Right lung (tissue), 5 donors: ENCODE data around the gene CNKSR1. TPM values are rescaled to one million over a fixed set of nuclear protein-coding genes. Genes with fewer than 3 reads are reported as not detected.
"Not testable (repeated sequence)": the region's sequence is repeated elsewhere in the genome, so short reads cannot be mapped to it uniquely, and the experiment has no call there.

Source experiments
- DNase-seq, 2 donors: peaks; one replicate each; pipeline ENCODE4 v3.0.0-alpha.2; 2013
- polyA plus RNA-seq, 5 donors: library from polyadenylated mRNA; unstranded; fragments of 120-200 nt; gene quantifications; one replicate each; pipeline versions ENCODE4 v1.2.1 to v1.2.3, GENCODE V29; 2013; ENCODE audit warnings: inconsistent platforms in 1 of 5, low replicate concordance in 1 of 5; ENCODE audit not compliant: insufficient read length in 5 of 5, insufficient read depth in 1 of 5

Gene CNKSR1
- polyA plus RNA-seq, 5 donors = 15.2 to 25.9 (median 24.0) TPM

DNA sequence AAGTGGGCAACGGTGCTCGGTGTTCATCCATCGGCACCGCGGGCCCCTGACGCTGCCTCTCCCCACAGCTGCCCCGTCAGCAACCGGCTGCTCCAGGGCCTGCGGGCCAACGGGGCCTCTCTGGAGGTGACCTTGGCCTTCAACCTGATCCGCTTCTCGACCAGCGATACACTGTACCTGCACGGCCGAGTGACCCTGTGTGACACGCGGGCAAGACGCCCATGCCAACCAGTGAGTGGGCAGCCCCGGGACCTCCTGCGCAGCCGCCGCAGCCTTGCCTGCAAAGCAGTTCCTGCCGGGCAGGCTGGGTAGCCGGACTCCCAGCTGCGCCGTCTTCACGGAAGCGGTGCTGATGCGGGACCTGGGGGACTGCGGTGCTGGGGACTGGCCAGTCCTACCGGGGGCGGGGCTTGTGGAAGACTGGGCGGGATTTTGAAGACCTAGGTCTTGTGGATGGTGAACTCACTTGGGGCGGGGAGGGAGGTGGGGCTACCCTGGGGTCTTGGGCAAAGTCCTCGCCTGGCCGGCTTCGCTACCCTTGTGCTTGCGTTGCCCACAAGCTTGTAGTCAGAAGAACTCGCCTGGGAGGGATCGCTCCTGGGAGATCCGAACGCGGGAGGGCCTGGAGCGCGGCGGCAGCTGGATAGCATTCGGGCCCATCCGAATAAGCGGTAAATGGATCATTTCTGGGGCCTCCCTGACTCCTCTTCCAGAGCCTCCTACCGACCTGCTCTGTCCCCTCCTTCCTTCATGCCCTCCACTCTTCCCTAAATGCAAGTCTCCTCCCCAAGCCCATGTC, 47.9 kb downstream of the CNKSR1 start:
- peak; percentile 16 to 20 for DNase-seq

DNA sequence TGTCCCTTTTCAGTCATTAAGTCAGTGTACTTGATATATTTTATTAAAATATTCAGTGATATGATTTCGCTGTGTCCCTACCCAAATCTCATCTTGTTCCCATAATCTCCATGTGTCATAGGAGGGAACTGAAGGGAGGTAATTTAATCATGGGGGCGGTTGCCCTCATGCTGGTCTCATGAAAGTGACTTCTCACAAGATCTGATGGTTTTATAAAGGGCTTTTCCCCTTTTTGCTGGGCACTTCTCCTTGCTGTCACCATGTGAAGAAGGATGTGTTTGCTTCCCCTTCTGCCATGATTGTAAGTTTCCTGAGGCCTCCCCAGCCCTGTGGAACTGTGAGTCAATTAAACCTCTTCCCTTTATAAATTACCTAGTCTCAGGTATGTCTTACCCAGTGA, 53.4 kb downstream of the CNKSR1 start:
- DNase-seq = not testable (repeated sequence)

DNA sequence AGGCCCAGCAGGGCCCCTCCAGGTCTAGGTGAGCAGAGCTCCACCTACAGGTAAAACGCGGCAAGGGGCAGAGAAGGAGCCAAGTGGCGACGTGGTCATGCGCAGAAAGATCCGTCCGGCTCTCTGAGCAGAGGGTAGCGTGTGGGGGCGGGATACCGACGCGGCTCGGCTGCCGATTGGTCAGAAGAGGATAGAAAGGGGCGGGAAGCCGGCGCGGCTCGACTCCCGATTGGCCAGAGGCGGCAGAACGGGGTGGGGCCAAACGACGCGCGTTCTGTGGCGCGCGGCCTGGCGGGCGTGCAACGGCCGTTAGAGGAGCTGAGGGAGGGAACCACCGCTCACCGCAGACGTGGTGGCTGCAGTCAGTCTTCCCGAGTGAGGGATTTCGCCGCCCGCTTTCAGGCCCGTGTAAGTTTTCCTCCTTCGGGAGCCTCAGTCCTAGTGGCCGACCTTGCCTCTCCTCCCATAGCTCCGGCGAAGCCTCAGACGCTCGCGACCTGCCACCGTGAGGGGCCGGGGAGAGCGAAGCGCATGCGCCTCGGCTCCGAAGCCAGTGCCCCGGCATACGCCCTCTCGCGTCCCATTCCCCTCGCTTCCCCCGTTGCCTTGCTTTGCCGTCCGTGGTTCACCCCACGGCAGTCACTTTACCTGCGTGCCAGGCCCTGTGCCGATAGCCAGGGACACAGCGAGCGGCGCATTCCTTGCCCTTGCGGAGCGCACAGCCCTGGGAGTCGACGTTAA, 56.8 kb downstream of the CNKSR1 start, which contains the start of gene CEP85:
TSS of gene CEP85 (plus strand) at position 298 of the 741 bp plus-strand sequence. CDS start 5,584 bp downstream, outside the sequence.
- peak; percentile 96 to 97 for DNase-seq

DNA sequence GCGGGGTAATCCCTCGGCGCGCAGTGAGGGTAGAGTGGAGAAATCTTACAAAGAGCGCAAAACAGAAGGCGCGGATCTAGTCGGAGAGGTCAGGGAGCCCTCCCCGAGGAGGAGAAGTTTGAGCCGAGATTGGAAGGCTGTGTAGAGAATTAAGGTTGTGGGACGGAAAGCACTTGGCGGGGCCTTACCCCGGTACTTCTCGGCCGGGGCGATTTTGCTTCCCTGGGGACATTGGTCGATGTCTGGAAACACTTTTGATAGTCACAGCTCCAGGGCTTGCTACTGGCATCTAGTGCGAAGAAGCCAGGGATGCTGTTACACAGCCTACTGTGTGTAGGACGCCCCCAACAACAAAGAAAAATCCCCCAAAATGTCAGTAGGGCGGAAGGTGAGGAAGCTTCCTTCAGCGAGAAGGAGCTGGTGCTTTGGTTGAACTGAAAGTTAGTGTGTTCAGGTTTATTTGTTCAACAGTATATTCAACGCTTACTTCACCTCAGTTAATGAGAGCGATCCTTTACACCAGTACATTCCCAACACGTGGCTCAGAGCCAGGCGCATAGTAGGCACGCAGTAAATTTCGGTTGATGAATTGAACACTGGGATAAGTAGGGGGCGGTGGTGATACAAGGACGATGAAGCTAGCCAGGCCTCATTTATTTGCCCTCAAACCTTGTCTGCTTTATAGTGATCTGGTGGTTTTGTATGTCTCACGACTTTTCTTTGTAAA, 57.5 kb downstream of the CNKSR1 start:
- peak; percentile 17 to 26 for DNase-seq

DNA sequence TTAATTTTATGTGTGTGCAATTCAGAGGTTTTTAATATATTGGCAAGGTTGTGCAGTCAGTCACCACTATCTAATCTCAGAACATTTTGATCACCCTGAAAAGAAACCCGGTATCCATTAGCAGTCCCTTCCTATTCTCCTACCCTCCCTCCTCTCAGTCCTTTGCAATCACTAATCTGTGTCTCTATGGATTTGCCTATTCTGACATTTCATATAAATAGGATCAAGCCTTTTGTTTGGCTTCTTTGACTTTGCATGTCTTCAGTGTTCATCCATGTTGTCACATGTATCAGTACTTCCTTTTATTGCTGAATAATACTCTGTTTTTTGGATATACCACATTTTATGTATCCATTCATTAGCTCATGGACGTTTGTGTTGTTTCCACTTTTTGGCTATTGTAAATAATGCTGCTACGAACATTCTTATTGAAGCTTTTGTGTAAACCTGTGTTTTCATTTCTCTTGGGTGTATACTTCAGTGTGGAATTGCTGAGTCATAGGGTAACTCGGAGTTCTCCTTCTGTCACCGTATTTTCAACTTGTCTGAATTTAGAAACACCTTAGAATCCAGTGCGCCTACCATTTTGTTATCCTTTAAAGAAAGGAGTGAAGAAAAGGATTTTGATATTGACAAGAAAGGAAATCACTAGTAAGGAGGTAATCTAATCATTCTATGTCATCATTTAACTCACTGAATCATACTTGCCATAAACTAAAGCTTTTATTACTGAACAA, 60.1 kb downstream of the CNKSR1 start:
- DNase-seq = no peak

Other genes starting within 250 kb of the CNKSR1 start
- gene PAFAH2, start 179.4 kb upstream of the CNKSR1 start, polyA plus RNA-seq = 10 to 100 TPM; 11.6 to 14.1 (median 12.3) TPM
- 1 to 10 TPM in 1 of 5 donors, under 1 TPM in 4; 0.49 to 1.5 (median 0.51) TPM for gene EXTL1, start 155.7 kb upstream of the CNKSR1 start, polyA plus RNA-seq
- gene SLC30A2, start 131.4 kb upstream of the CNKSR1 start, polyA plus RNA-seq = under 1 TPM; 0.17 to 0.49 (median 0.20) TPM
- 1 to 10 TPM in 2 of 5 donors, under 1 TPM in 2, not detected in 1; 0.15 to 2.1 (median 1.3) TPM for gene TRIM63, start 109.9 kb upstream of the CNKSR1 start, polyA plus RNA-seq
- 10 to 100 TPM; 17.2 to 26.9 (median 24.0) TPM for gene PDIK1L, start 65.7 kb upstream of the CNKSR1 start, polyA plus RNA-seq
- 1 to 10 TPM; 1.2 to 2.0 (median 1.6) TPM for gene FAM110D, start 18.4 kb upstream of the CNKSR1 start, polyA plus RNA-seq
- gene C1orf232, start 8.5 kb upstream of the CNKSR1 start, polyA plus RNA-seq = not detected
- 10 to 100 TPM in 3 of 5 donors, 1 to 10 TPM in 2; 8.1 to 23.0 (median 14.2) TPM for gene ZNF593, start 7.6 kb upstream of the CNKSR1 start, polyA plus RNA-seq
- 1 to 10 TPM in 4 of 5 donors, under 1 TPM in 1; 0.75 to 2.0 (median 1.2) TPM for gene ZNF593OS, start 5.7 kb upstream of the CNKSR1 start, polyA plus RNA-seq
- under 1 TPM in 1 of 5 donors, not detected in 4; 0.08 TPM for gene CATSPER4, start 13.1 kb downstream of the CNKSR1 start, polyA plus RNA-seq
- 10 to 100 TPM; 20.0 to 26.4 (median 21.9) TPM for gene CEP85, start 56.7 kb downstream of the CNKSR1 start, polyA plus RNA-seq
- gene SH3BGRL3, start 102.6 kb downstream of the CNKSR1 start, polyA plus RNA-seq = 100 to 1,000 TPM in 2 of 5 donors, 10 to 100 TPM in 3; 89.9 to 123 (median 98.7) TPM
- 10 to 100 TPM; 23.7 to 29.6 (median 27.9) TPM for gene UBXN11, start 129.1 kb downstream of the CNKSR1 start, polyA plus RNA-seq
- gene CD52, start 140.5 kb downstream of the CNKSR1 start, polyA plus RNA-seq = 1 to 10 TPM; 2.8 to 7.0 (median 5.6) TPM
- gene CRYBG2, start 176.6 kb downstream of the CNKSR1 start, polyA plus RNA-seq = 1 to 10 TPM in 4 of 5 donors, under 1 TPM in 1; 0.70 to 2.5 (median 1.5) TPM
- under 1 TPM in 4 of 5 donors, not detected in 1; 0.10 to 0.27 (median 0.19) TPM for gene ZNF683, start 195.3 kb downstream of the CNKSR1 start, polyA plus RNA-seq
- under 1 TPM; 0.06 to 0.10 (median 0.08) TPM for gene LIN28A, start 233.3 kb downstream of the CNKSR1 start, polyA plus RNA-seq